C4-2B (cell line): ENCODE measurements around the gene BMP2K.
"Not testable (repeated sequence)": the region's sequence is repeated elsewhere in the genome, so short reads cannot be mapped to it uniquely, and the experiment has no call there.

Experiments used
- ZFX ChIP-seq: fragments of 450-650 bp; IDR thresholded peaks from 2 replicates; pipeline ENCODE4 v1.6.1; 2017
- TF ChIP-seq, protein P1 (sequence below): fragments of 450-650 bp; conservative IDR thresholded peaks from 2 replicates; pipeline ENCODE4 v1.5.1; 2017; ENCODE audit warnings: mild to moderate bottlenecking

- TF ChIP-seq, protein P1, sequence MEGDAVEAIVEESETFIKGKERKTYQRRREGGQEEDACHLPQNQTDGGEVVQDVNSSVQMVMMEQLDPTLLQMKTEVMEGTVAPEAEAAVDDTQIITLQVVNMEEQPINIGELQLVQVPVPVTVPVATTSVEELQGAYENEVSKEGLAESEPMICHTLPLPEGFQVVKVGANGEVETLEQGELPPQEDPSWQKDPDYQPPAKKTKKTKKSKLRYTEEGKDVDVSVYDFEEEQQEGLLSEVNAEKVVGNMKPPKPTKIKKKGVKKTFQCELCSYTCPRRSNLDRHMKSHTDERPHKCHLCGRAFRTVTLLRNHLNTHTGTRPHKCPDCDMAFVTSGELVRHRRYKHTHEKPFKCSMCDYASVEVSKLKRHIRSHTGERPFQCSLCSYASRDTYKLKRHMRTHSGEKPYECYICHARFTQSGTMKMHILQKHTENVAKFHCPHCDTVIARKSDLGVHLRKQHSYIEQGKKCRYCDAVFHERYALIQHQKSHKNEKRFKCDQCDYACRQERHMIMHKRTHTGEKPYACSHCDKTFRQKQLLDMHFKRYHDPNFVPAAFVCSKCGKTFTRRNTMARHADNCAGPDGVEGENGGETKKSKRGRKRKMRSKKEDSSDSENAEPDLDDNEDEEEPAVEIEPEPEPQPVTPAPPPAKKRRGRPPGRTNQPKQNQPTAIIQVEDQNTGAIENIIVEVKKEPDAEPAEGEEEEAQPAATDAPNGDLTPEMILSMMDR = not testable (repeated sequence)
- TF ChIP-seq ZFX = not testable (repeated sequence)
These were observed 64.1 kb downstream of the BMP2K start for GRCh38 chr4:78840286-78840685.
